Measurements from ENCODE around the gene DNAJB13.
A peak's percentile ranks its signal among the peaks of the same experiment; 100 is the strongest.

The DNAJB13 gene

DNA sequence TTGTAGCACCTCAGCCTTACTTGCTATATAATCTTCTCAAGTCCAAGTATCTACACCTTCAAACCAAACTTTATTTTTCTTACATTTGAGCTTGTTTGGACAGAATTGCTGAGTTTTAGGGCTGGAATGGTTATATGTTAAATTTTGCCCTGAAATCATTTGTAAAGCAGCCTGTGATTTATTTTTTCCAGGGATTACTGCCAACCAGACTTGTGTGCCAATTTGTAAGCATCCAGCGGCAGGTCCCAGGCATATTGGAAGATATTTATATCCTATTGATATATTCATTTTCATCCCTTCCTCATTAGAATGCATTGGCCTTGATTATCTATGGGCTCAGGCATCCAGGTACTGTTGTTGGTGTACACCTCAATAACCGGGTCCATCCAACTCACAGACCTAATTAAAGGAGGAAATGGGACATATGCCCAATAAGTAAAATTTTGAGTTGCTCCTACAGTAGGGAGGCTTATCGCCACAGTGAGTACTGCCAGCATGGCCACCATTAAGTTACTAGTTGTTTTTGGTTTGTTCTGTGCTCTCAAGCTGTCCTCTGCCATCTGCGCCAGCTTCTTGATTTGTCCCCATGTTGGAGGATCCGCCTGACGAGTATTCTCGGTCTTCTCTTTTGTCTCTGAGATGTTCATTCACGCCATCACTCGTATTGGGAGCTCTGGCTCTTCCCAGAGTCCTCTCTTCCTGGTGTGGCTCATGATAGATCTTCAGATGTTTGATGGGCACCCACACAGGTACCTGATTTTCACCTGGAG, 9.8 kb upstream of the DNAJB13 start:
- no peak overlapping the region for H3K27ac Mint-ChIP-seq
- no peak overlapping the region for H3K4me3 Mint-ChIP-seq
- no peaks in the 10 kb centered on the region for H3K27me3 Mint-ChIP-seq
- no peak for DNase-seq
- peaks cover 20% of the 10 kb centered on the region for H3K36me3 Mint-ChIP-seq (ENCODE audit: low read depth)
- H3K4me1 Mint-ChIP-seq (ENCODE audit: low read depth): no peaks in the 10 kb centered on the region
- H3K9me3 Mint-ChIP-seq: no peaks in the 10 kb centered on the region

DNA sequence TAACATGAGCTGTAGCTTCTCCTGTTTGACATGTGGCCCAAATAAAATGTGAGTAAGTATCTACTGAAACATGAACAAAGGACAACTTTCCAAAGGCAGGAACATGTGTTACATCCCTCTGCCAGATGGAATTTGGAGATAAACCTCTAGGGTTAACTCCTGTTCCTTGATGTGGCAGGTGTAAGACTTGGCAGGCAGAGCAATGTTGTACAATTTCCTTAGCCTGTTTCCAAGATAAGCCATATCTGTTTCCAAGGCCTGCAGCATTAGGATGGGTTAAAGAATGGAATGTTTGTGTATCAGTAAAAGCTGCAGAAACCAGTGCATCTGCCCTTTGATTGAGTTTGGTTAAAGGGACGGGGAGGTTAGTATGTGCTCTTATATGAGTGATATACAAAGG, 8.8 kb upstream of the DNAJB13 start:
- Mint-ChIP-seq H3K36me3 (ENCODE audit: low read depth) (peaks cover 17% of the 10 kb centered on the region), H3K27me3 (no peaks in the 10 kb centered on the region), H3K9me3 (no peaks in the 10 kb centered on the region), H3K27ac (no peak overlapping the region), H3K4me3 (no peak overlapping the region), H3K4me1 (ENCODE audit: low read depth) (no peaks in the 10 kb centered on the region)
- DNase-seq: no peak

- no peaks in the 10 kb centered on the region for H3K9me3 Mint-ChIP-seq
- no peak for DNase-seq
- no peak overlapping the region for H3K4me3 Mint-ChIP-seq
- H3K27ac Mint-ChIP-seq: no peak overlapping the region
- H3K4me1 Mint-ChIP-seq (ENCODE audit: low read depth): no peaks in the 10 kb centered on the region
- peaks cover 14% of the 10 kb centered on the region for H3K36me3 Mint-ChIP-seq (ENCODE audit: low read depth)
- H3K27me3 Mint-ChIP-seq: no peaks in the 10 kb centered on the region
Measured at GRCh38 chr11:73944085-73944484, 6.7 kb upstream of the DNAJB13 start.

DNA sequence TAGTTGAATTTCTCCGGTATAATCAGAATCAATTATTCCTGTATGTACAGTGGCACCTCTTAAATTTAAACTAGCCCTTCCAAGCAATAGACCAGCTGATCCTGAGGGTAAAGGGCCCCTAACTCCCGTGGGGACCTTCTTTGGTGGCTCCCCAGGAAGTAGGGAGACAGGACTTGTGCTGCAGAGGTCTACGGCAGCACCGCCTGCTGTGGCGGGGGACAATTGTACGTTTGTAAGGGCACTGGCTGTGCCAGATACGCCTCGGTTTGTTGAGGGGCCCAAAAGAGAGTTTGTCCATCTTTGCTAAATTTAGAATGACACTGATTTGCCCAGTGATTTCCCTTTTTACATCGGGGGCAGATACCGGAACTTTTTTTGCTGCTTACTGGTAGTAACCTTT, 5.9 kb upstream of the DNAJB13 start:
- H3K4me1 Mint-ChIP-seq (ENCODE audit: low read depth): no peaks in the 10 kb centered on the region
- H3K9me3 Mint-ChIP-seq: no peaks in the 10 kb centered on the region
- no peak for DNase-seq
- no peaks in the 10 kb centered on the region for H3K27me3 Mint-ChIP-seq
- H3K27ac Mint-ChIP-seq: no peak overlapping the region
- H3K36me3 Mint-ChIP-seq (ENCODE audit: low read depth): peaks cover 14% of the 10 kb centered on the region
- no peak overlapping the region for H3K4me3 Mint-ChIP-seq

GRCh38 chr11:73945396-73945795, 5.4 kb upstream of the DNAJB13 start:
- Mint-ChIP-seq H3K27me3 (no peaks in the 10 kb centered on the region), H3K27ac (no peak overlapping the region), H3K4me1 (ENCODE audit: low read depth) (no peaks in the 10 kb centered on the region), H3K4me3 (no peak overlapping the region), H3K9me3 (no peaks in the 10 kb centered on the region), H3K36me3 (ENCODE audit: low read depth) (peaks cover 11% of the 10 kb centered on the region)
- DNase-seq: no peak

GRCh38 chr11:73946798-73947458, 3.9 kb upstream of the DNAJB13 start:
- no peaks in the 10 kb centered on the region for H3K36me3 Mint-ChIP-seq (ENCODE audit: low read depth)

DNA sequence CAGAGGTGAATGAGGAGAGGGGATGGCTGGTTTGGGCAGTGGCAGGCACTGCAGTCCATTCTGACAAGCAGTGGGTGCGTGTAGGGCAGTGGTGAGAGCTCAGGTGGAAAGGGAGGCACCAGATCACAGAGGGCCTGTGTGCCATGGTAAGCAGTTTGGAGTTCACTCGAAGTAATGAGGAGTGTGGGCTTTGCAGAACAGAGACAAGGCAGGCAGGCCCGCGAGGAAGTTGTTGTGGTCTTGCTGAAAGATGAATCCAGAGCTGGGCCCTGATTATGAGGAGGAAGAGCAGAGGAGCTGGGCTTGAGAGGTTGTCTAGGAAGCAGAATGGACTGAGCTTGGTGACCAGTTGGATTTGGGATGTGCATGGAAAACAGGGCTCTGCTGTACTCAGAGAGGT, 1.6 kb upstream of the DNAJB13 start:
- Mint-ChIP-seq H3K9me3 (no peaks in the 10 kb centered on the region), H3K4me3 (no peak overlapping the region), H3K27me3 (no peaks in the 10 kb centered on the region), H3K27ac (no peak overlapping the region), H3K36me3 (ENCODE audit: low read depth) (no peaks in the 10 kb centered on the region), H3K4me1 (ENCODE audit: low read depth) (no peaks in the 10 kb centered on the region)
- no peak for DNase-seq

More at GRCh38 chr11:73946798-73947458, 3.9 kb upstream of the DNAJB13 start:
- Mint-ChIP-seq H3K9me3 (no peaks in the 10 kb centered on the region), H3K4me1 (ENCODE audit: low read depth) (no peaks in the 10 kb centered on the region), H3K4me3 (no peak overlapping the region), H3K27ac (no peak overlapping the region), H3K27me3 (no peaks in the 10 kb centered on the region)
- DNase-seq: no peak

DNA sequence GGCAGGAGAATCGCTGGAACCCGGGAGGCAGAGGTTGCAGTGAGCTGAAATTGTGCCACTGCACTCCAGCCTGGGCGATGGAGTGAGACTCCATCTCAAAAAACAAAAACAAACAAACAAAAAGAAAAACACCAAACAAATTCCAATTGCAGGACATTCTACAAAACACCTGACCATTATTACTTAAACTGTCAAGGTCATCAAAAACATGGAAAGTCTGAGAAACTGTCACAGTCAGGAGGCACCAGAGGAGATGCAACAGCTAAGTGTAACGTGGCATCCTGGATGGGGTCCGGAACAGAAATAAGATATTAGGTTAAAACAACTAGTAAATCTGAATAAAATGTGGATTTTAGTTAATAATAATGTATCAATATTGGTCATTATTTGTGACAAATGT, 914 bp upstream of the DNAJB13 start:
- no peaks in the 10 kb centered on the region for H3K4me1 Mint-ChIP-seq (ENCODE audit: low read depth)
- no peaks in the 10 kb centered on the region for H3K9me3 Mint-ChIP-seq

DNA sequence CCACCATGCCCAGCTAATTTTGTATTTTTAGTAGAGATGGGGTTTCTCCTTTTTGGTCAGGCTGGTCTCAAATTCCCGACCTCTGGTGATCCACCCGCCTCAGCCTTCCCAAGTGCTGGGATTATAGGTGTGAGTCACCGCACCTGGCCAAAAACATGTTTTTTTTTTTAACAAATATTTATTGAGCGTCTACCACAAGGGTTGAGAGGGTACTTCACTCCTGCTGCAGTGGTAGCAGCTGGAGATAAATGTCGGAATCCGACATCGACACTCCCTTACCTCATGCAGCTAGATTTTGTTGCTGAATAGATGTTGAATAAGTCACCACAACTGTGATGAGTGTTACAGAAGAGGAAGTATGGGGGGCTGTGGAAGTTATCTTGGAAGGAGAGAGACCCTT, 971 bp downstream of the DNAJB13 start:
- Mint-ChIP-seq H3K9me3 (no peaks in the 10 kb centered on the region), H3K27me3 (peaks cover 9% of the 10 kb centered on the region), H3K4me1 (ENCODE audit: low read depth) (no peaks in the 10 kb centered on the region), H3K4me3 (no peak overlapping the region), H3K36me3 (ENCODE audit: low read depth) (no peaks in the 10 kb centered on the region), H3K27ac (no peak overlapping the region)
- no peak for DNase-seq

More for the DNA sequence above, 914 bp upstream of the DNAJB13 start:
- H3K27me3 Mint-ChIP-seq: no peaks in the 10 kb centered on the region
- no peaks in the 10 kb centered on the region for H3K36me3 Mint-ChIP-seq (ENCODE audit: low read depth)
- H3K27ac Mint-ChIP-seq: no peak overlapping the region
- H3K4me3 Mint-ChIP-seq: no peak overlapping the region
- no peak for DNase-seq

GRCh38 chr11:73956876-73957653, 6.2 kb downstream of the DNAJB13 start:
- Mint-ChIP-seq H3K4me3 (peak overlapping the region; percentile 50), H3K4me1 (ENCODE audit: low read depth) (peaks cover 6% of the 10 kb centered on the region), H3K36me3 (ENCODE audit: low read depth) (no peaks in the 10 kb centered on the region), H3K27ac (no peak overlapping the region), H3K9me3 (no peaks in the 10 kb centered on the region), H3K27me3 (peaks cover 24% of the 10 kb centered on the region)
- peak; percentile 27 for DNase-seq

DNA sequence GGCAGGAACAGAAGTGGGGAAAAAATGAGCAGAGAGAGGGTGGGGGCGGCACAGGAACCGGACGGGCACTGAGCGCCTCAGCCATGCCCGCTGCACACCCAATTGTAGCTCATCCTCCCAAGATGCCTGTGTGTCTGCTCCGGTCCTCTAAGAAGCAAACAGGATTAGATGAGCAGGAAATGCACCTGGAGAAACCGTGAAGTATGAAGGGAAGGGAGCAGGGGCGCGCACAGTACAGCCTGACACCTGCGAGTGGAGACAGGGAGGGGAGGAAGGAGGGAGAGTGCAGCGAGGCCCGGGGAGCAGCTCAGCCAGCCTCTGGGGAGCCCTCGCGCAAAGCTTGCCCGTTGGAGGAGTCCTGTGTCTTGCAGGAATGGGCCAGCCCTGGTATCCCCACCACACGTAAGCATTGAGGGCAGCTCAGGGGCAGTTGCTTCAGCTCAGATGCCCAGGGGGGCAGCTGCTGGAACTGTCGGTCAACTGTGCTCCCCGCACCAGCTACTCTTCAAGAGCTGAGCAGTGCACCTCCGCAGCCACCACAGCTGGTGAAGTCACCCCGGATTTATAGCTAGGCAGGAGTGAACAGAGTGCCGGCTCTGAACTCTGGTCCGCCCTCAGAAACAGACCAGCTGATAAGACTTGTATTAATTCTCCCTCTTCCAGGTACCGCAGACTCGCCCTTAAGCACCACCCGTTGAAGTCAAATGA, 7.0 kb downstream of the DNAJB13 start:
- Mint-ChIP-seq H3K4me1 (ENCODE audit: low read depth) (peaks cover 6% of the 10 kb centered on the region), H3K36me3 (ENCODE audit: low read depth) (no peaks in the 10 kb centered on the region), H3K27ac (no peak overlapping the region), H3K27me3 (peaks cover 24% of the 10 kb centered on the region), H3K4me3 (peak overlapping the region; percentile 50), H3K9me3 (no peaks in the 10 kb centered on the region)
- peak; percentile 30 for DNase-seq

GRCh38 chr11:73958521-73959141, 7.8 kb downstream of the DNAJB13 start:
- H3K36me3 Mint-ChIP-seq (ENCODE audit: low read depth): no peaks in the 10 kb centered on the region
- no peaks in the 10 kb centered on the region for H3K9me3 Mint-ChIP-seq
- no peak overlapping the region for H3K27ac Mint-ChIP-seq
- DNase-seq: peak; percentile 13
- peaks cover 24% of the 10 kb centered on the region for H3K27me3 Mint-ChIP-seq
- no peak overlapping the region for H3K4me3 Mint-ChIP-seq
- peaks cover 6% of the 10 kb centered on the region for H3K4me1 Mint-ChIP-seq (ENCODE audit: low read depth)

DNA sequence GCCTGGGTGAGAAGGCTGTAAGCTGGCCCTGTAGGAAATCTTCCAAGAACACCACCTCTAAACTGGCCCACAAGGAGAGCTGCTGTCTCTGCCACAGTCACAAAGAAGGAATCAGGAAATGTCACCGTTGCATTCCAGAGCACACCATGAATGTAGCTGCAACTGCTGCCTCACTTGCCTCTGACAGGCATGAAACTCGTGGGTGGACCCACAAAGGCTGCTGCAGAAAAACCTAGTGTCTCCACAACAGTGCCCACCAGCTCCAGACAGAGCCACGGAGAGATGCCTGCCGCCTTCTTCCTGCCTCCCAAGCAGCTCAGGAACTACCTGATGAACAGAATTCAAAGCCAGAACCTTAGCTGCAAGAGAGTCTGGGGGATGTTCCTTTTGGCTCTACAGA, 10.5 kb downstream of the DNAJB13 start:
- Mint-ChIP-seq H3K27ac (no peak overlapping the region), H3K4me1 (ENCODE audit: low read depth) (peaks cover 27% of the 10 kb centered on the region), H3K27me3 (peaks cover 18% of the 10 kb centered on the region), H3K9me3 (no peaks in the 10 kb centered on the region), H3K4me3 (no peak overlapping the region), H3K36me3 (ENCODE audit: low read depth) (no peaks in the 10 kb centered on the region)
- no peak for DNase-seq

DNA sequence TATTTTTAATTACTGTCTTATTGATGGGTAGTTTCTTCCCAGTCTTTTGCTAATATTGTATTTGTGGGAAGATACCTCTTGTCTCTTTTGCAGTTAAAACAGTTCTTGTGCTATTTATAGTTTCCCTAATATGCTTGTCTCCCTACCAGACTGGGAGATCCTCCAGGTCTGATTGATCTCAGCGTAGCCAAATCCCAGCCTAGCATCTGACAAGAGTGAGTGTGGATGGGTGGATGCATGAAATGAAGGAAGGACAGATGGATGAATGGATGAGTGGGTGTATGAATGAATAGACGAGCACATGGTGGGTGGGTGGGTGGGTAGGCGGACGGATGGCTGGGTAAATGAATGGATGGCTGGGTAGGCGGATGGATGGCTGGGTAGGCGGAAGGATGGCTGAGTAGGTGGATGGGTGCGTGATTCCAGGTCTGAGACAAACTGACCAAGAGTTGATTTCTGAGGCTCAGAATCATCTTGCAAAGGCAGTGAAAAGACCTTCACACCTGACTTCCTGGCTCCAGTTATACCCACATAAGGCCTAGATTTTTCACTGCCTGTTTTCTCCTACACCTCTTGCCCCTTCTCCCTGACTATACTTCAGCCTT, 11.4 kb downstream of the DNAJB13 start:
- no peak overlapping the region for H3K4me3 Mint-ChIP-seq
- DNase-seq: no peak
- H3K9me3 Mint-ChIP-seq: no peaks in the 10 kb centered on the region
- H3K27me3 Mint-ChIP-seq: peaks cover 13% of the 10 kb centered on the region
- H3K4me1 Mint-ChIP-seq (ENCODE audit: low read depth): peaks cover 27% of the 10 kb centered on the region
- no peak overlapping the region for H3K27ac Mint-ChIP-seq
- H3K36me3 Mint-ChIP-seq (ENCODE audit: low read depth): no peaks in the 10 kb centered on the region

Measured in activated T-cell treated with anti-CD3 and anti-CD28 coated beads, Interleukin-2, amount 50 U/mL, for 24 hours (primary cell).